ENCODE measurements around the gene INAFM2. TPM values are rescaled to one million over a fixed set of nuclear protein-coding genes. Genes with fewer than 3 reads are reported as not detected.

The INAFM2 gene
- total and polyA plus RNA-seq, 4 donors: 3.3 to 5.7 (median 4.4) TPM

- Histone ChIP-seq H3K36me3 (ENCODE audit: control insufficient read depth in 4 of 4, insufficient read depth in 3 of 4, low read depth in 1 of 4, low read length in 3 of 4) (no peaks in the 10 kb centered on the region), H3K9me3 (ENCODE audit: control insufficient read depth in 4 of 4, low read length in 3 of 4) (no peaks in the 10 kb centered on the region), H3K4me3 (ENCODE audit: low read depth in 1 of 3, low read length in 3 of 3) (no peak overlapping the region), H3K27me3 (ENCODE audit: control insufficient read depth in 4 of 4, insufficient read depth in 4 of 4, low read length in 3 of 4) (no peaks in the 10 kb centered on the region), H3K9ac (ENCODE audit: low read depth in 1 of 2, low read length in 2 of 2) (no peak overlapping the region), H3K4me1 (ENCODE audit: control insufficient read depth in 4 of 4, insufficient read depth in 4 of 4, low read length in 3 of 4) (peaks cover 9 to 31% (median 24%) of the 10 kb centered on the region in 4 donors), H3K27ac (ENCODE audit: low read depth in 1 of 2, low read length in 2 of 2) (no peak overlapping the region)
- TF ChIP-seq ZBTB33 (IDR thresholded peaks at IDR 0.05): no peak
- TF ChIP-seq NR2F2 (IDR thresholded peaks at IDR 0.05): no peak
- TF ChIP-seq SP1 (IDR thresholded peaks at IDR 0.05): no peak
- no peak for TF ChIP-seq REST (IDR thresholded peaks at IDR 0.05)
- no peak for TF ChIP-seq CTCF (IDR thresholded peaks at IDR 0.05; ENCODE audit: low read depth, low read length, missing input control)
- TF ChIP-seq FOXA1 (IDR thresholded peaks at IDR 0.05): no peak
- no peak for TF ChIP-seq GABPA (IDR thresholded peaks at IDR 0.05 in 1 of 2, conservative IDR thresholded peaks at IDR 0.05 in 1 of 2)
- TF ChIP-seq EGR1 (IDR thresholded peaks at IDR 0.05; ENCODE audit: low read depth in 2 of 2): no peak
- no peak for TF ChIP-seq MAX (IDR thresholded peaks at IDR 0.05)
- no peak for TF ChIP-seq JUND (IDR thresholded peaks at IDR 0.05)
- WGBS: 67% methylated on average over 1 of the region's 1 CpG
- DNase-seq (ENCODE audit: low spot score): no peak
Observed at GRCh38 chr15:40357246-40357645, 33.8 kb downstream of the INAFM2 start.

- Histone ChIP-seq H3K4me3 (ENCODE audit: low read depth in 1 of 3, low read length in 3 of 3) (peak within 1 kb of the TSS; percentile 49 to 62 (median 57)), H3K9ac (ENCODE audit: low read depth in 1 of 2, low read length in 2 of 2) (no peak within 1 kb of the TSS), H3K9me3 (ENCODE audit: control insufficient read depth in 4 of 4, low read length in 3 of 4) (no peaks in the 10 kb centered on the region), H3K4me1 (ENCODE audit: control insufficient read depth in 4 of 4, insufficient read depth in 4 of 4, low read length in 3 of 4) (peaks cover 9 to 28% (median 23%) of the 10 kb centered on the region in 4 donors), H3K36me3 (ENCODE audit: control insufficient read depth in 4 of 4, insufficient read depth in 3 of 4, low read depth in 1 of 4, low read length in 3 of 4) (no peaks in the 10 kb centered on the region), H3K27ac (ENCODE audit: low read depth in 1 of 2, low read length in 2 of 2) (no peak within 1 kb of the TSS), H3K27me3 (ENCODE audit: control insufficient read depth in 4 of 4, insufficient read depth in 4 of 4, low read length in 3 of 4) (no peaks in the 10 kb centered on the region)
- 3% methylated on average over 82 of the region's 82 CpGs for WGBS
- DNase-seq (ENCODE audit: low spot score): peak; percentile 90
- TF ChIP-seq GABPA (IDR thresholded peaks at IDR 0.05 in 1 of 2, conservative IDR thresholded peaks at IDR 0.05 in 1 of 2) (no peak), JUND (IDR thresholded peaks at IDR 0.05) (no peak), MAX (IDR thresholded peaks at IDR 0.05) (no peak), CTCF (IDR thresholded peaks at IDR 0.05; ENCODE audit: low read depth, low read length, missing input control) (no peak), RXRA (IDR thresholded peaks at IDR 0.05) (no peak), TAF1 (conservative IDR thresholded peaks at IDR 0.05) (no peak), ZBTB33 (IDR thresholded peaks at IDR 0.05) (no peak), REST (IDR thresholded peaks at IDR 0.05) (peak; percentile 97)
Observed at GRCh38 chr15:40357723-40358470, 34.4 kb downstream of the INAFM2 start, which contains the start of gene DISP2. Gene DISP2, plus strand, starts transcription at chr15:40358219. Its CDS starts 103 bp downstream, at chr15:40358322.

Data from liver (tissue), 9 donors.